CD4-positive, alpha-beta T cell treated with Interleukin-17A for 1 hour (primary cell): ENCODE measurements around the gene RBCK1.
A peak's percentile ranks its signal among the peaks of the same experiment; 100 is the strongest.

Source experiments
- DNase-seq: peaks from one replicate; pipeline ENCODE4 v3.0.0-alpha.2; 2020

RBCK1 gene

GRCh38 chr20:400128-400453 is 8.0 kb upstream of the RBCK1 start:
- no peak for DNase-seq

- no peak for DNase-seq
Observed at GRCh38 chr20:400454-401275, 7.4 kb upstream of the RBCK1 start.

GRCh38 chr20:401682-402495 is 6.2 kb upstream of the RBCK1 start:
- no peak for DNase-seq

GRCh38 chr20:402496-402885 is 5.6 kb upstream of the RBCK1 start:
- no peak for DNase-seq

DNA sequence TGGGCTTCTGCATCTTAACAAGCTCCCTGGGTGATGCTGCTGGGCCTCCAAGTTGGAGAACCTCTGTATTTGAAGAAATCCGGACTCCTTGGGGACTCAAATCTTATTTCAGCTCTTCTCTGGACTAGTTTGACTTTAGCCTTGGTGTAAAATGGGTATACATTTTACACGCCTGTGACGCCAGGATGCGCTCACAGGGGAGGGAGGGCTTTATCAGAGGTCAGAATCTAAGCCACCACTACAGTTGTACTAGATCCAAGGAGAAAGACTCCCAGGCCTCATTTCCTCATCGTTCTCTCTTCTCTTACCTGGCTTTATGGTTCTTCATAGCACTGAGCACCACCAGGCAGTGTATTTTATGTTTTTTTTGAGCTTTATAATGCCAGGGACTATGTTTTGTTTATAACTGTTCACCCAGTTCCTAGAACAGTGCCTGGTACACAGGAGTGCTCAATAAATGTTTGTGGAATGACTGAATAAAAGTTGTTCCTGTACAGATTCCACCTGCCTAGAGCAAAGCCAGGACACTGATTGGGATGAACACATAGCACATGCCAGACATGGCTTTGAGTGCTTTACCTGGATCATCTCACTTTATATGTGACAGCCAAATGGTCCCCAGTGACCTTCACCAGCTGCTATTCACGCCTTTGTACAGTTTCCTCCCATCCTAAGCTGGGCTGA is 5.1 kb upstream of the RBCK1 start:
- no peak for DNase-seq

- no peak for DNase-seq
Observed at GRCh38 chr20:403582-403957, 4.5 kb upstream of the RBCK1 start.

DNA sequence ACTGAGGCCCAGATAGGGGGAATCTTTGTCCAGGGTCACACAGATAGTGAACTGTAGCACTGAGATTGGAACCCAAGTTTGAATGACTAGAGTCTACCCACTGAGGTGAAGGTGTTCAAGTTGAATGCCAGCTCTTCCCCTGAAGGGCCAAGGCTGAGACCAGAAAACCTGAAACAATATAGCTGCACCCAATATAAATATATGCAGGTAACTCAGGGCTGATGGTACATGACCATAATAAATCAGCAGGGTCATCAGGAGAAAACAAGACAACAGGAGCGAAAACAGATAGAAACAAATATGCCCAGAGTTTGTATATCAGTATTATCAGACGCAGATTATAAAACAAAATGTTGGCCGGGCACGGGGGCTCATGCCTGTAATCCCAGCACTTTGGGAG is 4.0 kb upstream of the RBCK1 start:
- no peak for DNase-seq

DNA sequence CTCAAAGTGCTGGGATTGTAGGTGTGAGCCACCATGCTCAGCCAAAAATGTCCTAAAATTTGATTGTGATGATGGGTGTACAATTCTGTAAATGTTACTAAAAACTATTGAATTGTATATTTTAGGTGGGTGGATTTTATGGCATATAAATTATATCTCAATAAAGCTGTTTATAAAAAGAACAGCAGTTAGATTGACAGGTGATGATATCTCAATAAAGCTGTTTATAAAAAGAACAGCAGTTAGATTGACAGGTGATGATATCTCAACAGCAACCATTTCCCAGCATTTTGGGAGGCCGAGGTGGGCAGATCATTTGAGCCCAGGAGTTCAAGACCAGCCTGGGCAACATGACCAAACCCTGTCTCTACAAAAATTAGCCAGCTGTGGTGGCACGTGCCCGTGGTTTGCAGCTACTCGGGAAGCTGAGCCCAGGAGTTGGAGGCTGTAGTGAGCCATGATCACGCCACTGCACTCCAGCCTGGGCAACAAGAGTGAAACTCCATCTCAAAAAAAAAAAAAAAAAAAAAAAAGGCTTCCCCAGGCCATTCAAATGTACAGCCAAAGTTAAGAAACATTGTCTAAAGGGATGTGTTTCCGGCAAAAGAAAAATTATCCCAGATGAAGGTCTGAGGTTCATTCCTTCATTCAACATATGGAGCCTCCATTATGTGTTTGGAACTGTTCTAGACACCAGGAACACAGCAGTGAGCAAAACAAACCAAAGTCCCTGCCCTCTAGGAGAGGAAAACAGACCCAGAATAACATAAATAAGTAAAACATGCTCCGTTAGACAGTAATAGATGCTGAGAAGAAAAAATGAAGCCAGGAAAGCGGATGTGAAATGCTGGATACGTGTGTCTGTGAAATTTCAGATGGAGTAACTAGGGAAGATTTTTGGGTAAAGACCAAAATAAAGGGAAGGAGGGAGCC is 1.6 kb upstream of the RBCK1 start:
- no peak for DNase-seq

- peak; percentile 65 for DNase-seq
Observed at GRCh38 chr20:407133-407952, 756 bp upstream of the RBCK1 start.

DNA sequence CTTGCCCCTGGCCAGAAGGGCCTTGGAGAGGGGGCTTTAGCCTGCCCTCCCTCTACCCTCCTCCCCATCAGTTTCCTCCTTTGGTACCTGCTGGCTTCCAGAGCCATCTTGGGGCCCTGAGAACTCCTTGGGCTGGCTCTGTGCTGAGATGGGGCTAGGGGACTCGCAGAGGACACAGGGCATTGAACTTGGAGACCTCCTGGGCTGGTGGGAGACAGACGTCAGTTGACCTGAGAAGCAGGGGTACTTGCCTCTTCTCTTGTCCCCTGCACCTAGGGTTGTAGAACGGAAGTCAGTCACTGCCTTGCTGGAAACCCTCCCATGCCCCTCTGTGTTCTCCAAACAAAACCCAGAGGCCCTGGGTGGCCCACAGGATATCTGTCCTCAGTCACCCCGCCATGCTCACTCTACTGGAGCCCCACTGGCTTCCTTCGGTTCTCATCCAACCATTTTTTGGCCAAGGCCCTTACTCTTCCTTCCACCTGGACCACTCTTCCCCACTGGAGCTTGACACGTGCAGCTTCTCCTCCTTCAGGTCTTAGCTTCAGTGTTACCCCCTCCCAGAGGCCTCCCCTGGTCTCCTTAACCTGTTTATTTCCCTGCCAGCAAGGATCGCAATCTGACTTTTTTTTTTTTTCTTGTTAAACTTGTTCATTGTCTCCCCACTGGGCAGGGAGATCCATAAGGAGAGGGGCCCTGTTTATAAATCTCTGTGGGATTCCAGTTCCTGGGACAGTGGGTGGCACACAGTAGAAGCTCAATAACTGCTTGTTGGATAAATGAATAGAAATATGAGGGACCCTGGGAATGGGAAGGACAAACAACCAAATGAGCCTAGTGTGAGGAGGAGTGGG is 971 bp downstream of the RBCK1 start:
- DNase-seq: peak; percentile 15

- DNase-seq: no peak
Observed at GRCh38 chr20:409697-410559, 1.8 kb downstream of the RBCK1 start.

DNA sequence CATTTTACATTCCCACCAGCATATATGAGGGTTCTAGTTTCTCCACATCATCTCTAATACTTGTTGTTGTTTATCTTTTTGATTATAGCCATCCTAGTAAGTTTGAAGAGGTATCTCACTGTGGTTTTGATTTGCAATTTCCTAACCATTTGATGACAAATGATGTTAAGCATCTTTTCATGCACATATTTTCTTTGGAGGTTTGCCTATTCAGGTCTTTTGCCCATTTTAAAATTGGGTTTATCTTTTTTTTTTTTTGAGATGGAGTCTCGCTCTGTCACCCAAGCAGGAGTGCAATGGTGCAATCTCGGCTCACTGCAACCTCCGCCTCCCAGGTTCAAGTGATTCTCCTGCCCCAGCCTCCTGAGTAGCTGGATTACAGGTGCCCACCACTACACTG is 4.0 kb downstream of the RBCK1 start:
- no peak for DNase-seq

DNA sequence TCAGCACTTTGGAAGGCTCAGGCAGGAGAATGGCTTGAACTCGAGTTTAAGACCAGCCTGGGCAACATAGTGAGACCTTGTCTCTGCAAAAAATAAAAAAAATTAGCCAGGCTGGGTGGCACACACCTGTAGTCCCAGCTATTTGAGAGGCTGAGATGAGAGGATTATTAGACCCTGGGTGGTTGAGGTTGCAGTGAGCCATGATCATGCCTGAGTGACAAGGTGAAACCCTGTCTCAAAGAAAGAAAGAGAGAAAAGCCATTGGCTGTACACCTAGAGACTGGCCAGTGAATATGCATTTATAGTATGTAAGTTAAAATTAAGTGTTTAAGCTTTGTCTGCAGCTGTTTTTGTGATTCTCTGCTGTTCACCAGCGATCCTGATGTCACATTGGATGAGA is 6.1 kb downstream of the RBCK1 start:
- no peak for DNase-seq

DNA sequence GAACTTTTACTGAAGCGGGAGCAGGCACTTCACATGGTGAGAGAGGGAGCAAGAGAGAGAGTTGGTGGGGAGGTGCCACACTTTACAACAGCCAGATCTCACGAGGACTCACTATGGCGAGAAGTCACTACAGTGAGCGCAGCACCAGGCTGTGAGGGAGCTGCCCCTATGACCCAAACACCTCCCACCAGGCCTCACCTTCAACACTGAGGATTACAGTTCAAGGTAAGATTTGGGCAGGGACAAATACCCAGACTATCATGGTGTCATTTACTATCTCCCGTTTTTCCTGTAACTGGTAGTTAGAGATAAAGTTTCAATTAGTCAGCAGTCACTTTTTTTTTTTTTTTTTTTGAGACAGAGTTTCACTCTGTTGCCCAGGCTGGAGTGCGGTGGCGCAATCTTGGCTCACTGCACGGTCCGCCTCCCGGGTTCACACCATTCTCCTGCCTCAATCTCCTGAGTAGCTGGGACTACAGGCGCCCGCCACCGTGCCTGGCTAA is 7.8 kb downstream of the RBCK1 start:
- DNase-seq: no peak

DNA sequence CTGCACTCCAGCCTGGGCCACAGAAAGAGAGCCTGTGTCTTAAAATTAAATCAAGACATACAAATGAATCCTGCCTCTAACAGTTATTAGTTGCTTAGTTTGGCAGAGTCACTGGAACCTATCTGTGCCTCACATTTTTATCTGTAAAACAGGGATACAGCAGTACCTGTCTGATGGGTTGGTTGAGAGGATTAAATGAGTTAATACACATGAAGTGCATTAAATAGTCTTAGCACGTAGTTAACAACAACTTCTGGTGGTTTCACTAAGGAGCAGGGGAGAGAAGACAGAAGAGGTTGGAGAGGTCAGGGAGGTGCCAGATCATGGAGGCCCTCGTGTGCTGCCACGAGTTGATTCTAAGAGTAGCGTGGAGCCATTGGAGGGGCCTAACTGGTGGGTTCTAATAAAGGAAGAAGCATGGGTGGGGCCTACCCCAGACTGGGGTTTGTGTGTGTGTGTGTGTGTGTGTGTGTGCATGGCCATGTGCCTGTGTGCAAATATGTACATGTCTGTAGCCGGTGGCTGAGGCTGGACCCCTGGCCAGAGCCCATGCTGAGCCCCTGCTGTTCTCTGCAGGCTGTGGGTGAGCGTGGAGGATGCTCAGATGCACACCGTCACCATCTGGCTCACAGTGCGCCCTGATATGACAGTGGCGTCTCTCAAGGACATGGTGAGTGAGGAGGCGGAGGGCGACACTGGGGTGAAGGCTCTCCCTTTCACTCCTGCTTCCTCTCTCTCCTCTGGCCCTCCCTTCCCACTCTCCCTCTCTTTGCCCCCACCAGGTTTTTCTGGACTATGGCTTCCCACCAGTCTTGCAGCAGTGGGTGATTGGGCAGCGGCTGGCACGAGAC is 9.1 kb downstream of the RBCK1 start:
- no peak for DNase-seq

DNA sequence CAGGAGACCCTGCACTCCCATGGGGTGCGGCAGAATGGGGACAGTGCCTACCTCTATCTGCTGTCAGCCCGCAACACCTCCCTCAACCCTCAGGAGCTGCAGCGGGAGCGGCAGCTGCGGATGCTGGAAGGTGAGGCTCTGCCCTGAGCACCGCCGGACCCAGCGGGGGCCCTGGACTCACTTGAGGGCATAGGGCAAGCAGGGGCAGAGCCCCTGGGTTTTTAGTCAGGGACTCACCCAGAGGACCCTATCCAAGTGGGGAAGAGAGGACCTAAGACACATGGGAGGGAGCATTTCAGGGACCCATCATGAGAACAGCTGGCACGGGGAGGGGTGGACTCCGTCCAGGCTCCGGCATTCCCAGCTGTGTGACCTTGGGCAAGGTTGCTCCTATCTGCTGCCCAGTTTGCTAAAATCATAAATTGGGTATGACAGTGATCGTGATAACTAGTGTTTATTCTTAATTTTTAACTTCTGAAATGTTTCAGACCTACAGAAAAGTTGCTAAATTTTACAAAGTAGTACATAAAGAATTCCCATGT is 9.8 kb downstream of the RBCK1 start:
- no peak for DNase-seq

DNA sequence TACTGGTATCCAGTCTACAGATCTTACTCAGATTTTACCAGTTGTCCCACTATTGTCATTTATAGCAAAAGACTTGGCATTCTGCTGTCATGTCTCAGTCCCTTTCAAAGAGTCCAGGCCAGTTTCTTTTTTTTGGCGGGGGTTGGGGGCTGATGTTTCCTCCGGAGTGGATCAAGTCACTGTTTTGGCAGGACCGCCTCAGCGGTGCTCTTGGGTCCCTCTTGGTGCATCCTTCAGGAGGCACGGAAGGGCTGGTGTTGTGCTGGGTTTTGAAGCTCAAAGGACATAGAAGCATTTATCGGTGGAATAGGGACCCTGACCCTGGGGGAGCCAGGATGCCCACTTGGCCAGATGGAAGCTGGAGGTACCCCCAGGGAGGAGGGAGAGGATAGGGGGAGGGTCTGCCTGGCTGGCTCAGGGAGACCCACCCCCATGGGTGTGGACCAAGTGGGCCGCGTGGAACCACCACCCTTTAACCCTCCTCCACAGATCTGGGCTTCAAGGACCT is 10.8 kb downstream of the RBCK1 start:
- no peak for DNase-seq

- DNase-seq: no peak
Observed at GRCh38 chr20:419556-420165, 11.6 kb downstream of the RBCK1 start.
